ENCODE data around the gene HIRIP3. TPM values are rescaled to one million over a fixed set of nuclear protein-coding genes. Genes with fewer than 3 reads are reported as not detected.

HIRIP3 gene
- polyA plus RNA-seq, 3 donors, result 3.3 to 4.8 (median 3.7) TPM

- Histone ChIP-seq H3K4me1 (ENCODE audit: control insufficient read depth in 1 of 2, insufficient read depth in 2 of 2, low read length in 2 of 2) (peaks cover 11 to 15% of the 10 kb centered on the region in 2 donors), H4K20me1 (ENCODE audit: insufficient read depth, low read length) (no peaks in the 10 kb centered on the region), H3K4me2 (replicated peaks; ENCODE audit: extremely low read depth, low read length, poor library complexity, severe bottlenecking) (no peak overlapping the region), H3K27ac (ENCODE audit: low read depth in 1 of 2, low read length in 2 of 2) (no peak overlapping the region), H3K79me2 (ENCODE audit: insufficient read depth, low read length) (no peaks in the 10 kb centered on the region), H3K4me3 (replicated peaks in 1 of 3; ENCODE audit: low read depth in 2 of 3, low read length in 3 of 3) (no peak overlapping the region), H3K9ac (ENCODE audit: insufficient read depth, low read length, poor library complexity, severe bottlenecking) (no peak overlapping the region), H3K27me3 (ENCODE audit: control insufficient read depth in 2 of 2, insufficient read depth in 2 of 2, low read length in 2 of 2) (peaks cover 14 to 34% of the 10 kb centered on the region in 2 donors), H3K36me3 (replicated peaks in 1 of 2; ENCODE audit: control insufficient read depth in 1 of 2, insufficient read depth in 2 of 2, low read length in 2 of 2) (no peaks in the 10 kb centered on the region), H3K9me3 (replicated peaks in 1 of 2; ENCODE audit: control insufficient read depth in 1 of 2, insufficient read depth in 1 of 2, low read length in 2 of 2) (no peaks in the 10 kb centered on the region), H2AFZ (ENCODE audit: insufficient read depth, low read depth, low read length, poor library complexity, severe bottlenecking) (no peak overlapping the region)
- H3K27ac Mint-ChIP-seq, result no peak overlapping the region
- H3K36me3 Mint-ChIP-seq, result no peaks in the 10 kb centered on the region
- 82% methylated on average over 16 of the region's 20 CpGs for WGBS (ENCODE audit: insufficient coverage)
- peaks cover 0 to 6% (median 5%) of the 10 kb centered on the region in 7 donors for H3K9me3 Mint-ChIP-seq
- H3K4me1 Mint-ChIP-seq, result peaks cover 14% of the 10 kb centered on the region
- no peak for TF ChIP-seq CTCF (IDR thresholded peaks at IDR 0.05)
- H3K4me3 Mint-ChIP-seq, result no peak overlapping the region
- DNase-seq, result no peak
- H3K27me3 Mint-ChIP-seq (ENCODE audit: low read depth in 3 of 3), result peaks cover 34 to 47% (median 41%) of the 10 kb centered on the region in 3 donors
- intact Hi-C loops (cut with micrococcal nuclease), result loop anchor here in 1 of 2 donors (10.0 kb wide), 2 partner anchors 80 to 330 kb away; no protein-coding TSS in a partner anchor
Observed at GRCh38 chr16:30025156-30025555, 29.7 kb upstream of the HIRIP3 start.

GRCh38 chr16:30024451-30024850 lies 29.0 kb upstream of the HIRIP3 start:
- peaks cover 0 to 5% (median 1%) of the 10 kb centered on the region in 7 donors for H3K9me3 Mint-ChIP-seq
- H3K4me3 Mint-ChIP-seq, result no peak overlapping the region
- intact Hi-C loops (cut with micrococcal nuclease), result loop anchor here in 1 of 2 donors (10.0 kb wide), 2 partner anchors 80 to 330 kb away; no protein-coding TSS in a partner anchor
- Histone ChIP-seq H4K20me1 (ENCODE audit: insufficient read depth, low read length) (no peaks in the 10 kb centered on the region), H3K4me2 (replicated peaks; ENCODE audit: extremely low read depth, low read length, poor library complexity, severe bottlenecking) (no peak overlapping the region), H3K9me3 (replicated peaks in 1 of 2; ENCODE audit: control insufficient read depth in 1 of 2, insufficient read depth in 1 of 2, low read length in 2 of 2) (no peaks in the 10 kb centered on the region), H3K9ac (ENCODE audit: insufficient read depth, low read length, poor library complexity, severe bottlenecking) (no peak overlapping the region), H3K36me3 (replicated peaks in 1 of 2; ENCODE audit: control insufficient read depth in 1 of 2, insufficient read depth in 2 of 2, low read length in 2 of 2) (no peaks in the 10 kb centered on the region), H3K27ac (ENCODE audit: low read depth in 1 of 2, low read length in 2 of 2) (no peak overlapping the region), H2AFZ (ENCODE audit: insufficient read depth, low read depth, low read length, poor library complexity, severe bottlenecking) (no peak overlapping the region), H3K79me2 (ENCODE audit: insufficient read depth, low read length) (no peaks in the 10 kb centered on the region), H3K4me3 (replicated peaks in 1 of 3; ENCODE audit: low read depth in 2 of 3, low read length in 3 of 3) (no peak overlapping the region), H3K4me1 (ENCODE audit: control insufficient read depth in 1 of 2, insufficient read depth in 2 of 2, low read length in 2 of 2) (peaks cover 11 to 15% of the 10 kb centered on the region in 2 donors), H3K27me3 (ENCODE audit: control insufficient read depth in 2 of 2, insufficient read depth in 2 of 2, low read length in 2 of 2) (peaks cover 7 to 27% of the 10 kb centered on the region in 2 donors)
- no peaks in the 10 kb centered on the region for H3K36me3 Mint-ChIP-seq
- H3K4me1 Mint-ChIP-seq, result peaks cover 14% of the 10 kb centered on the region
- no peak overlapping the region for H3K27ac Mint-ChIP-seq
- WGBS (ENCODE audit: insufficient coverage), result 99% methylated on average over 9 of the region's 16 CpGs
- H3K27me3 Mint-ChIP-seq (ENCODE audit: low read depth in 3 of 3), result peaks cover 27 to 39% (median 34%) of the 10 kb centered on the region in 3 donors
- no peak for DNase-seq
- no peak for TF ChIP-seq CTCF (IDR thresholded peaks at IDR 0.05)
